ENCODE measurements around the gene OR10S1.

OR10S1 gene

GRCh38 chr11:123973816-123974215 lies 3.8 kb downstream of the OR10S1 start:
- TF ChIP-seq CTCF (IDR thresholded peaks at IDR 0.05; ENCODE audit: borderline replicate concordance, control extremely low read depth, extremely low read depth, insufficient read depth, missing control alignments) = no peak
- no peak for DNase-seq (ENCODE audit: low spot score)
- in situ Hi-C loops (cut with MboI; ENCODE audit: low sequenced_read_pairs, unreplicated experiment) = no loop called here

GRCh38 chr11:123956752-123957151 lies 20.8 kb downstream of the OR10S1 start:
- TF ChIP-seq CTCF (IDR thresholded peaks at IDR 0.05; ENCODE audit: borderline replicate concordance, control extremely low read depth, extremely low read depth, insufficient read depth, missing control alignments) = no peak
- in situ Hi-C loops (cut with MboI; ENCODE audit: low sequenced_read_pairs, unreplicated experiment) = no loop called here
- DNase-seq (ENCODE audit: low spot score) = no peak

GRCh38 chr11:123945132-123945531 lies 32.4 kb downstream of the OR10S1 start:
- TF ChIP-seq CTCF (IDR thresholded peaks at IDR 0.05; ENCODE audit: borderline replicate concordance, control extremely low read depth, extremely low read depth, insufficient read depth, missing control alignments) = no peak
- in situ Hi-C loops (cut with MboI; ENCODE audit: low sequenced_read_pairs, unreplicated experiment) = no loop called here

GRCh38 chr11:123943738-123944137 lies 33.8 kb downstream of the OR10S1 start, which contains the start of gene OR6T1:
Gene OR6T1, minus strand, starts transcription at chr11:123943838. Its CDS starts 0 bp downstream, at chr11:123943838.
- TF ChIP-seq CTCF (IDR thresholded peaks at IDR 0.05; ENCODE audit: borderline replicate concordance, control extremely low read depth, extremely low read depth, insufficient read depth, missing control alignments) = no peak
- in situ Hi-C loops (cut with MboI; ENCODE audit: low sequenced_read_pairs, unreplicated experiment) = no loop called here
- no peak for DNase-seq (ENCODE audit: low spot score)

More at GRCh38 chr11:123945132-123945531, 32.4 kb downstream of the OR10S1 start:
- no peak for DNase-seq (ENCODE audit: low spot score)

GRCh38 chr11:123942413-123942812 lies 35.2 kb downstream of the OR10S1 start:
- in situ Hi-C loops (cut with MboI; ENCODE audit: low sequenced_read_pairs, unreplicated experiment) = no loop called here
- TF ChIP-seq CTCF (IDR thresholded peaks at IDR 0.05; ENCODE audit: borderline replicate concordance, control extremely low read depth, extremely low read depth, insufficient read depth, missing control alignments) = no peak
- DNase-seq (ENCODE audit: low spot score) = no peak

- no peak for DNase-seq (ENCODE audit: low spot score)
- no peak for TF ChIP-seq CTCF (IDR thresholded peaks at IDR 0.05; ENCODE audit: borderline replicate concordance, control extremely low read depth, extremely low read depth, insufficient read depth, missing control alignments)
- in situ Hi-C loops (cut with MboI; ENCODE audit: low sequenced_read_pairs, unreplicated experiment) = no loop called here
Observed at GRCh38 chr11:123939317-123939716, 38.3 kb downstream of the OR10S1 start, which contains the start of gene OR4D5. Gene OR4D5, plus strand, starts transcription at chr11:123939617. Its CDS starts 0 bp downstream, at chr11:123939617.
